ENCODE data around the gene CD44.

Gene CD44

GRCh38 chr11:35241531-35241930 lies 102.6 kb downstream of the CD44 start:
- H3K9me3 ChIP-seq (ENCODE audit: insufficient read depth, low read length), result no peaks in the 10 kb centered on the region
- H3K27me3 ChIP-seq (ENCODE audit: low read depth, low read length), result 0 out of 2 replicates have a peak, but pooled peaks cover 10% of the 10 kb centered on the region
- no peak overlapping the region for H3K27ac ChIP-seq (ENCODE audit: low read length)
- peaks cover 24% of the 10 kb centered on the region for H3K4me1 ChIP-seq (ENCODE audit: low read length)
- no peak for TF ChIP-seq EZH2phosphoT487 (IDR thresholded peaks at IDR 0.05; ENCODE audit: low read depth)
- H2AFZ ChIP-seq (ENCODE audit: low read depth, low read length), result no peak overlapping the region
- no peak overlapping the region for H3K4me2 ChIP-seq (ENCODE audit: low read length)
- H3K36me3 ChIP-seq (replicated peaks; ENCODE audit: low read depth, low read length), result no peaks in the 10 kb centered on the region
- no peaks in the 10 kb centered on the region for H3K79me2 ChIP-seq (ENCODE audit: low read length)
- H4K20me1 ChIP-seq (ENCODE audit: insufficient read depth, low read length), result no peaks in the 10 kb centered on the region
- no peak overlapping the region for H3K4me3 ChIP-seq (ENCODE audit: low read length)
- H3K9ac ChIP-seq (ENCODE audit: low read length), result no peak overlapping the region

- H3K27me3 ChIP-seq (ENCODE audit: low read depth, low read length), result 0 out of 2 replicates have a peak, but pooled peaks cover 10% of the 10 kb centered on the region
- no peak overlapping the region for H3K27ac ChIP-seq (ENCODE audit: low read length)
- TF ChIP-seq EZH2phosphoT487 (IDR thresholded peaks at IDR 0.05; ENCODE audit: low read depth) (no peak), CTCF (IDR thresholded peaks at IDR 0.05; ENCODE audit: low read depth, low read length) (no peak)
- H2AFZ ChIP-seq (ENCODE audit: low read depth, low read length), result no peak overlapping the region
- H3K36me3 ChIP-seq (replicated peaks; ENCODE audit: low read depth, low read length), result no peaks in the 10 kb centered on the region
- H3K4me2 ChIP-seq (ENCODE audit: low read length), result no peak overlapping the region
- H3K4me1 ChIP-seq (ENCODE audit: low read length), result peaks cover 17% of the 10 kb centered on the region
- H3K9me3 ChIP-seq (ENCODE audit: insufficient read depth, low read length), result no peaks in the 10 kb centered on the region
- no peak overlapping the region for H3K9ac ChIP-seq (ENCODE audit: low read length)
- H3K79me2 ChIP-seq (ENCODE audit: low read length), result no peaks in the 10 kb centered on the region
- H4K20me1 ChIP-seq (ENCODE audit: insufficient read depth, low read length), result no peaks in the 10 kb centered on the region
- no peak overlapping the region for H3K4me3 ChIP-seq (ENCODE audit: low read length)
Measured at GRCh38 chr11:35242412-35243242, 103.7 kb downstream of the CD44 start.

GRCh38 chr11:35243774-35244173 lies 104.8 kb downstream of the CD44 start:
- Histone ChIP-seq H2AFZ (ENCODE audit: low read depth, low read length) (no peak overlapping the region), H3K9ac (ENCODE audit: low read length) (no peak overlapping the region), H3K27ac (ENCODE audit: low read length) (no peak overlapping the region), H3K79me2 (ENCODE audit: low read length) (no peaks in the 10 kb centered on the region), H3K4me3 (ENCODE audit: low read length) (no peak overlapping the region), H3K4me2 (ENCODE audit: low read length) (no peak overlapping the region), H3K27me3 (ENCODE audit: low read depth, low read length) (0 out of 2 replicates have a peak, but pooled peaks cover 10% of the 10 kb centered on the region), H3K9me3 (ENCODE audit: insufficient read depth, low read length) (no peaks in the 10 kb centered on the region; the same call in 1 of the 2 replicates), H3K36me3 (replicated peaks; ENCODE audit: low read depth, low read length) (no peaks in the 10 kb centered on the region), H4K20me1 (ENCODE audit: insufficient read depth, low read length) (no peaks in the 10 kb centered on the region), H3K4me1 (ENCODE audit: low read length) (peaks cover 6% of the 10 kb centered on the region)
- TF ChIP-seq EZH2phosphoT487 (IDR thresholded peaks at IDR 0.05; ENCODE audit: low read depth), result no peak
- TF ChIP-seq CTCF (IDR thresholded peaks at IDR 0.05; ENCODE audit: low read depth, low read length), result no peak

GRCh38 chr11:35245056-35245455 lies 106.1 kb downstream of the CD44 start:
- no peaks in the 10 kb centered on the region for H3K4me1 ChIP-seq (ENCODE audit: low read length)
- no peaks in the 10 kb centered on the region for H4K20me1 ChIP-seq (ENCODE audit: insufficient read depth, low read length)

More at GRCh38 chr11:35245056-35245455, 106.1 kb downstream of the CD44 start:
- Histone ChIP-seq H3K27ac (ENCODE audit: low read length) (no peak overlapping the region), H3K9ac (ENCODE audit: low read length) (no peak overlapping the region), H3K36me3 (replicated peaks; ENCODE audit: low read depth, low read length) (no peaks in the 10 kb centered on the region), H3K9me3 (ENCODE audit: insufficient read depth, low read length) (no peaks in the 10 kb centered on the region; the same call in 1 of the 2 replicates), H2AFZ (ENCODE audit: low read depth, low read length) (no peak overlapping the region), H3K4me3 (ENCODE audit: low read length) (no peak overlapping the region), H3K79me2 (ENCODE audit: low read length) (no peaks in the 10 kb centered on the region), H3K27me3 (ENCODE audit: low read depth, low read length) (0 out of 2 replicates have a peak, but pooled peaks cover 5% of the 10 kb centered on the region), H3K4me2 (ENCODE audit: low read length) (no peak overlapping the region)
- TF ChIP-seq EZH2phosphoT487 (IDR thresholded peaks at IDR 0.05; ENCODE audit: low read depth) (no peak), CTCF (IDR thresholded peaks at IDR 0.05; ENCODE audit: low read depth, low read length) (no peak)
